Thymus (tissue), 11 donors: ENCODE results near the gene DNAH10. TPM values are rescaled to one million over a fixed set of nuclear protein-coding genes. Genes with fewer than 3 reads are reported as not detected.

Experiments used
- DNase-seq, 9 donors: peaks; one replicate each; pipeline ENCODE4 v3.0.0-alpha.2; 2013; ENCODE audit warnings: low spot score in 9 of 9, low read depth in 6 of 9, missing footprints in 1 of 9
- H3K27ac ChIP-seq, 2 donors: one replicate each; pipeline ENCODE4 v1.5.1; 2013; ENCODE audit warnings: control low read depth in 1 of 2, low read depth in 1 of 2, low read length in 1 of 2, mild to moderate bottlenecking in 1 of 2, moderate library complexity in 1 of 2
- H3K27me3 ChIP-seq, 2 donors: one replicate each; pipeline ENCODE4 v1.5.1; 2013; ENCODE audit warnings: low read length in 1 of 2; ENCODE audit not compliant: control insufficient read depth in 2 of 2, insufficient read depth in 1 of 2
- H3K36me3 ChIP-seq, 2 donors: one replicate each; pipeline ENCODE4 v1.5.1; 2013; ENCODE audit warnings: low read length in 1 of 2, mild to moderate bottlenecking in 1 of 2, moderate library complexity in 1 of 2; ENCODE audit not compliant: control insufficient read depth in 2 of 2, insufficient read depth in 2 of 2
- H3K4me1 ChIP-seq, 2 donors: one replicate each; pipeline ENCODE4 v1.5.1; 2013; ENCODE audit warnings: low read length in 2 of 2; ENCODE audit not compliant: control insufficient read depth in 2 of 2, insufficient read depth in 2 of 2
- H3K4me3 ChIP-seq, 2 donors: one replicate each; pipeline ENCODE4 v1.5.1; 2013; ENCODE audit warnings: low read length in 2 of 2, control low read depth in 1 of 2, mild to moderate bottlenecking in 1 of 2
- H3K9me3 ChIP-seq, 2 donors: one replicate each; pipeline ENCODE4 v1.5.1; 2013; ENCODE audit warnings: low read length in 1 of 2, mild to moderate bottlenecking in 1 of 2; ENCODE audit not compliant: control insufficient read depth in 2 of 2, insufficient read depth in 1 of 2
- WGBS: extraction: QIAGEN DNeasy Blood & Tissue Kit; methylation state at CpG from one replicate; pipeline ENCODE4 v1.1.7; 2013; 5-methylcytosine and 5-hydroxymethylcytosine counted together
- polyA plus RNA-seq: library from polyadenylated mRNA; stranded (reverse); fragments of 200-250 nt; gene quantifications from one replicate; pipeline ENCODE4 v1.2.3, GENCODE V29; 2013
- total RNA-seq: library from RNA; stranded (reverse); fragments of 120-200 nt; gene quantifications from one replicate; pipeline ENCODE4 v1.2.4, GENCODE V29; 2013
- donor health status: healthy.

DNAH10 gene
- total and polyA plus RNA-seq, 2 donors: 0.47 to 0.82 TPM

GRCh38 chr12:123734268-123734667, 27.8 kb upstream of the DNAH10 start:
- H3K4me3 ChIP-seq: no peak overlapping the region
- no peaks in the 10 kb centered on the region for H3K9me3 ChIP-seq
- 90% methylated on average over 5 of the region's 5 CpGs for WGBS
- no peak for DNase-seq
- no peak overlapping the region for H3K27ac ChIP-seq
- H3K27me3 ChIP-seq: no peaks in the 10 kb centered on the region
- peaks cover 64 to 83% of the 10 kb centered on the region in 2 donors for H3K36me3 ChIP-seq
- no peaks in the 10 kb centered on the region for H3K4me1 ChIP-seq

GRCh38 chr12:123741937-123742572, 20.0 kb upstream of the DNAH10 start:
- peaks cover 37 to 74% of the 10 kb centered on the region in 2 donors for H3K36me3 ChIP-seq
- H3K27ac ChIP-seq: peak overlapping the region; percentile 58 to 78
- peak in 1 of 9 donors; percentile 24 for DNase-seq

DNA sequence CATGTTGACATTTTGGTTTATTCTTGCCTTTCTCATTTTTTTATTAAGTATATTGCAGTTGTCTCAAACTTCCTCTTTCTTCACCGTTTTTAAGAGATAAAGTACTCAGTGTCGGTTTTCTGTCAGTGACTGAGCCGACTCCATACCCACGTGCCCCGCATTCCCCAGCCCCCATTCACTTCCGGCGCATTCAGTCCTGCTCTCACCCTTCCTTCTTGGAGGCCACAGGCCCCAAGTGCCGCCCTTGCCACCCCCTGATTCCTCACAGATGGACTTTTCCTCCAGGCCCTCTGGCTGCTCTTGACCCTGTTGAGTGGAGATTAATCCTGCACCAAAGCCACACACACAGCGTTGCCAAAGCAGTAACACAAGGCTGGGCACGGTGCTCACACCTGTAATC, 19.1 kb upstream of the DNAH10 start:
- Histone ChIP-seq H3K4me1 (peaks cover 0 to 20% of the 10 kb centered on the region in 2 donors), H3K36me3 (peaks cover 31 to 71% of the 10 kb centered on the region in 2 donors), H3K27me3 (no peaks in the 10 kb centered on the region), H3K4me3 (no peak overlapping the region), H3K27ac (peak overlapping the region; percentile 19 to 78), H3K9me3 (no peaks in the 10 kb centered on the region)
- 12% methylated on average over 10 of the region's 10 CpGs for WGBS
- peak in 7 of 9 donors; percentile 7 to 64 (median 39) for DNase-seq

More at GRCh38 chr12:123741937-123742572, 20.0 kb upstream of the DNAH10 start:
- Histone ChIP-seq H3K4me1 (peaks cover 0 to 18% of the 10 kb centered on the region in 2 donors), H3K4me3 (no peak overlapping the region), H3K27me3 (no peaks in the 10 kb centered on the region), H3K9me3 (no peaks in the 10 kb centered on the region)
- WGBS: 76% methylated on average over 14 of the region's 14 CpGs

GRCh38 chr12:123744836-123745235, 17.3 kb upstream of the DNAH10 start:
- no peak overlapping the region for H3K4me3 ChIP-seq
- no peak overlapping the region for H3K27ac ChIP-seq
- WGBS: 92% methylated on average over 12 of the region's 12 CpGs
- peaks cover 0 to 20% of the 10 kb centered on the region in 2 donors for H3K4me1 ChIP-seq
- H3K36me3 ChIP-seq: peaks cover 37 to 74% of the 10 kb centered on the region in 2 donors
- no peaks in the 10 kb centered on the region for H3K27me3 ChIP-seq
- no peaks in the 10 kb centered on the region for H3K9me3 ChIP-seq
- DNase-seq: no peak

DNA sequence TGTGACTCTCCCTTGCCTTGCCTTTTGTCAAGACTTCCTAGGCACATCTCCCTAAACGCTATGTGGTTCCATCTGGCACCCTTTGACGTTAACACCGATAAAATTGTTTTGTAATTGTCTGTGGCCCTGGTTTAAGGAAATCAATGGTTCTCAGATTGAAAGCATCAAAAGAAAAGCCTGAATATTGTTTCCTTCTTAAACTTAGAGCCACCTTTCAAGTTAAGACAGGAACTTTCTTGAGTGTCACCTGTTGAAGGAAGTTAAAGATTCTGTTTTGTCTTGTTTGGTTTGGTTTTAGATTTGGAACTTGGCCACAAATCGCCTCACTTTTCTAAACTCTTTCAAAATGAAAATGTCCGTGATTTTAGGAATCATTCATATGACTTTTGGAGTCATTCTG, 14.8 kb upstream of the DNAH10 start:
- WGBS: 48% methylated on average over 5 of the region's 5 CpGs
- no peak overlapping the region for H3K4me3 ChIP-seq
- no peaks in the 10 kb centered on the region for H3K9me3 ChIP-seq
- DNase-seq: no peak
- peaks cover 35 to 73% of the 10 kb centered on the region in 2 donors for H3K36me3 ChIP-seq
- H3K4me1 ChIP-seq: peaks cover 0 to 14% of the 10 kb centered on the region in 2 donors
- H3K27ac ChIP-seq: no peak overlapping the region
- no peaks in the 10 kb centered on the region for H3K27me3 ChIP-seq

DNA sequence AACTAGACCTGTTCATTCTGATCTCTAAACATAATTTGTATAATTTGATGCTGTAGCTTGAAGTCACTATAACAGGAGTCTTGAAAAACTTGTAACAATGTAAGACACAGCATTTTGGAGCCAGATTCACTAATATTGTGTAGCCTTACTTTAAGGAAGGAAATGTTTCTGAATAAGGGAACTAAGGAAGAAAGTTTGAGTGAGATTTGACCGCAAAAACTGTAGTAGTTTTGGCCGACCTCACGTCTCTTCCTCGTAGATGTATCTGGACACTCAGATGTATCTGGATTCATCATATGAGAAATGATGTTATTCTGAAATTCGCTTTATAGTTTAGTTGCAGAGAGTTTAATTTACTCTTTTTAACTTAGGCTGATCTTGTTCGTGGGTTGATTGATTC, 13.9 kb upstream of the DNAH10 start:
- 58% methylated on average over 6 of the region's 6 CpGs for WGBS
- peaks cover 42 to 78% of the 10 kb centered on the region in 2 donors for H3K36me3 ChIP-seq
- H3K4me3 ChIP-seq: no peak overlapping the region
- peaks cover 0 to 7% of the 10 kb centered on the region in 2 donors for H3K4me1 ChIP-seq
- no peak for DNase-seq
- H3K27me3 ChIP-seq: no peaks in the 10 kb centered on the region
- H3K27ac ChIP-seq: no peak overlapping the region
- H3K9me3 ChIP-seq: no peaks in the 10 kb centered on the region

GRCh38 chr12:123748661-123749060, 13.4 kb upstream of the DNAH10 start:
- H3K36me3 ChIP-seq: peaks cover 46 to 81% of the 10 kb centered on the region in 2 donors
- H3K27me3 ChIP-seq: no peaks in the 10 kb centered on the region
- H3K27ac ChIP-seq: no peak overlapping the region
- H3K4me3 ChIP-seq: no peak overlapping the region
- H3K9me3 ChIP-seq: no peaks in the 10 kb centered on the region
- WGBS: 96% methylated on average over 4 of the region's 4 CpGs
- no peak for DNase-seq
- H3K4me1 ChIP-seq: peaks cover 0 to 4% of the 10 kb centered on the region in 2 donors

- H3K4me3 ChIP-seq: no peak overlapping the region
- H3K9me3 ChIP-seq: no peaks in the 10 kb centered on the region
- H3K4me1 ChIP-seq: peaks cover 0 to 5% of the 10 kb centered on the region in 2 donors
- H3K27me3 ChIP-seq: no peaks in the 10 kb centered on the region
- no peak overlapping the region for H3K27ac ChIP-seq
- 97% methylated on average over 10 of the region's 10 CpGs for WGBS
- H3K36me3 ChIP-seq: peaks cover 48 to 81% of the 10 kb centered on the region in 2 donors
- DNase-seq: no peak
These were observed 12.7 kb upstream of the DNAH10 start for GRCh38 chr12:123749355-123749754.

DNA sequence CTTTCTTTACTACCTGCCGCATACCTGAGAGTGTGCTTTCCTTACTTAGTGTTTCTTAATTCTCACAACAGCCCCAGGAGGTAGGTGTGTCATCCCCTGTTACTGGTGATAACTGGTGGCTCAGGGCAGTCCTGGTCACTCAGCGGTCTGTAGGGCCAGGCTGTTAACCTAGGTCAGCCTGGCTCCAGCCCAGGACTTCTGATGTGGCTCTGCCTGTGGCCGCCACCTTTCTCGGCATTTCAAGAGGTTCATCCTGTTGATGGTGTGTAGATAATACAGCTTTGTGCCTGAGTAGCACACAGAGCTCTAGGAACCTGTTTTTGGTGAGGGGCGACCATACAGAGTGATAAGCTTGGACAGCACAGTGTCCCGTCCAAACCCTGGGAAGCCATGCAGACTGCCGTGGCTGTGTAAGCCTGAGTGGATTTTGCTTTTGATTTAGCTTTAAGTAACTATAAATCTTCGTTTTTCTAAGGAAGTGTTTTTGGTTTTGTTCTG, 11.9 kb upstream of the DNAH10 start:
- no peak for DNase-seq
- Histone ChIP-seq H3K36me3 (peaks cover 47 to 81% of the 10 kb centered on the region in 2 donors), H3K27ac (no peak overlapping the region), H3K9me3 (no peaks in the 10 kb centered on the region), H3K4me3 (no peak overlapping the region), H3K4me1 (peaks cover 0 to 8% of the 10 kb centered on the region in 2 donors), H3K27me3 (no peaks in the 10 kb centered on the region)
- 96% methylated on average over 8 of the region's 8 CpGs for WGBS
